MM.1S (cell line): ENCODE measurements around the gene ESYT3.

Experiments used
- CTCF ChIP-seq: fragments of 300-600 bp; sonication (generic); IDR thresholded peaks from 2 replicates; pipeline ENCODE4 v1.5.1; 2016; ENCODE audit warnings: antibody characterized with exemption, low read length, mixed read lengths
- EZH2phosphoT487 ChIP-seq: fragments of 300-600 bp; sonication (generic); IDR thresholded peaks from 2 replicates; pipeline ENCODE4 v1.6.1; 2018; ENCODE audit warnings: antibody characterized with exemption, low read length

GRCh38 chr3:138491971-138492370 lies 57.6 kb downstream of the ESYT3 start:
- no peak for TF ChIP-seq EZH2phosphoT487
- TF ChIP-seq CTCF: no peak
